ENCODE results near the gene RNF40.
"Not testable (repeated sequence)": the region's sequence is repeated elsewhere in the genome, so short reads cannot be mapped to it uniquely, and the experiment has no call there.

Gene RNF40

DNA sequence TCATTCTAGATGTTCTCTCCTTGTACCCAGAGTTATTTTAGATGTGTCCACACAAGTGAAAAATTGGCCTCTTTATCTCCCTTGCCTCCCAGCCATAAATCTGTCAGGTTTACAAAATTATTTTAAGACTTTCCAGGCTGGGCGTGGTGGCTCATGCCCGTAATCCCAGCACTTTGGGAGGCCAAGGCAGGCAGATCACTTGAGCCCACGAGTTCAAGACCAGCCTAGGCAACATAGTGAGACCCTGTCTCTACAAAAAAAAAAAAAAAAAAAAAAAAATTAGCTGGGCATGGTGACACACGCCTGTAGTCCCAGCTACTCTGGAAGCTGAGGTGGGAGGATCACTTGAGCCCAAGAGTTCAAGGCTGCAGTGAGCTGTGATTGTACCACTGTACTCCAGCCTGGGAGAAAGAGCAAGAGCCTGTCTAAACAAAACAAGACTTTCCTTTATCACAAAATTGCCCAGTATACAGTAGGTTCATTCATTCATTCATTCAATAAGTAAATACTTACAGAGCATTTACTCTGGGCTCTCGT is 46.8 kb downstream of the RNF40 start:
- FAIRE-seq; DNase-seq (ENCODE audit: insufficient read length, low spot score): not testable (repeated sequence)

DNA sequence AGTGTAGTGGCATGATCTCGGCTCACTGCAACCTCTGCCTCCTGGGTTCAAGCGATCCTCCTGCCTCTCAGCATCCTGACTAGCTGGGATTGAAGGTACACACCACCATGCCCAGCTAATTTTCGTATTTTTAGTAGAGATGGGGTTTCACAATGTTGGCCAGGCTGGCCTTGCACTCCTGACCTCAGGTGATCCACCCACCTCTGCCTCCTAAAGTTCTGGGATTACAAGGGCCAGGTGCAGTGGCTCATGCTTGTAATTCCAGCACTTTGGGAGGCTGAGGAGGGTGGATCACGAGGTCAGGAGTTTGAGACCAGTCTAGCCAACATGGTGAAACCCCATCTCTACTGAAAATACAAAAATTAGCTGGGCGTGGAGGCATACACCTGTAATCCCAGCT is 47.6 kb downstream of the RNF40 start:
- not testable (repeated sequence) for DNase-seq (ENCODE audit: insufficient read length, low spot score); FAIRE-seq

GRCh38 chr16:30813821-30814189 is 51.7 kb downstream of the RNF40 start:
- no peak for DNase-seq (ENCODE audit: insufficient read length, low spot score)
- no peak for FAIRE-seq

GRCh38 chr16:30816769-30817168 is 54.6 kb downstream of the RNF40 start:
- FAIRE-seq (no peak), DNase-seq (ENCODE audit: insufficient read length, low spot score) (no peak)

- DNase-seq (ENCODE audit: insufficient read length, low spot score) = no peak
These were observed 58.9 kb downstream of the RNF40 start for GRCh38 chr16:30820952-30821421.

GRCh38 chr16:30821441-30821840 is 59.3 kb downstream of the RNF40 start:
- FAIRE-seq; DNase-seq (ENCODE audit: insufficient read length, low spot score): not testable (repeated sequence)

More at GRCh38 chr16:30820952-30821421, 58.9 kb downstream of the RNF40 start:
- no peak for FAIRE-seq

GRCh38 chr16:30821891-30822290 is 59.8 kb downstream of the RNF40 start:
- FAIRE-seq = no peak

More at GRCh38 chr16:30821891-30822290, 59.8 kb downstream of the RNF40 start:
- DNase-seq (ENCODE audit: insufficient read length, low spot score) = no peak

Measured in HTR-8/SVneo (cell line).